Measurements from ENCODE around the gene SLC22A23.
A peak's percentile ranks its signal among the peaks of the same experiment; 100 is the strongest.

SLC22A23 gene

GRCh38 chr6:3424185-3424927 is 32.5 kb downstream of the SLC22A23 start:
- H3K36me3 ChIP-seq (ENCODE audit: control insufficient read depth, insufficient read depth, low read length), result no peaks in the 10 kb centered on the region
- H3K9me3 ChIP-seq (ENCODE audit: control insufficient read depth, insufficient read depth, low read length), result no peaks in the 10 kb centered on the region
- no peaks in the 10 kb centered on the region for H3K27me3 ChIP-seq (ENCODE audit: control insufficient read depth, insufficient read depth, low read length)
- H3K9ac ChIP-seq (ENCODE audit: low read depth, low read length), result no peak overlapping the region
- peaks cover 36% of the 10 kb centered on the region for H3K4me1 ChIP-seq (ENCODE audit: control insufficient read depth, insufficient read depth, low read length)
- no peak overlapping the region for H3K4me3 ChIP-seq (ENCODE audit: low read depth, low read length)

GRCh38 chr6:3423439-3424184 is 33.2 kb downstream of the SLC22A23 start:
- no peak overlapping the region for H3K9ac ChIP-seq (ENCODE audit: low read depth, low read length)
- H3K9me3 ChIP-seq (ENCODE audit: control insufficient read depth, insufficient read depth, low read length), result no peaks in the 10 kb centered on the region
- peaks cover 36% of the 10 kb centered on the region for H3K4me1 ChIP-seq (ENCODE audit: control insufficient read depth, insufficient read depth, low read length)
- no peak overlapping the region for H3K4me3 ChIP-seq (ENCODE audit: low read depth, low read length)
- no peaks in the 10 kb centered on the region for H3K36me3 ChIP-seq (ENCODE audit: control insufficient read depth, insufficient read depth, low read length)
- H3K27me3 ChIP-seq (ENCODE audit: control insufficient read depth, insufficient read depth, low read length), result no peaks in the 10 kb centered on the region

DNA sequence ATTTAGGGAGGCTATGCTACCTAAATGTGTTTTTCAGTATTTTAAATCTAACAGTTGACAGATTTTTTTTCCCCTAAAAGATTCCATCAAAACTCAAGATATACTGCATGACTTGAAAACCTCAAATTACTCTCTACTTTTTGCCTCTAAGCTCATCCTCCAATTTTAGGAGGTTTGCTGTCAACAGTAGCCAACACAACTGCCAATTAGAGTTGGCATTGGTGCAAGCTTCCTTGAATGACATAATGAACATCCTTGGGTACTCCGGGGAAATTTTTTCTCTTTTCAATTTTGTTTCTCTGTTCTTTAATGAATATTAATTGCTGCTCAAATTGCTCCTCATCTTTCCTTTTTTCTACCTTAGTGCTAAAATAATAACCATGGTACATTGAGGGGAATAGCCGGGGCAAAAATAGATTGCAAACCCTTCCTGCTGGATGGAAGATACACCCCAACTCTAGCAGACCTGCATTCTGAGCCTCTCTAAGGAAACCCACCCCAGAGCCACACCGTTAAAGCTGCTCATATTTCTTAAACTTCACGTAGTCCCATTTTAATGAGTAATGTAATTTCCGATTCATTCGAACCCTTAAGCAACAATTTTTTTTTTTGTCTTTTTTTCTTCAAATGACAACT is 34.3 kb downstream of the SLC22A23 start:
- no peaks in the 10 kb centered on the region for H3K9me3 ChIP-seq (ENCODE audit: control insufficient read depth, insufficient read depth, low read length)
- no peak overlapping the region for H3K9ac ChIP-seq (ENCODE audit: low read depth, low read length)
- H3K27me3 ChIP-seq (ENCODE audit: control insufficient read depth, insufficient read depth, low read length), result no peaks in the 10 kb centered on the region
- H3K4me3 ChIP-seq (ENCODE audit: low read depth, low read length), result no peak overlapping the region
- no peaks in the 10 kb centered on the region for H3K36me3 ChIP-seq (ENCODE audit: control insufficient read depth, insufficient read depth, low read length)
- H3K4me1 ChIP-seq (ENCODE audit: control insufficient read depth, insufficient read depth, low read length), result peaks cover 36% of the 10 kb centered on the region

- Histone ChIP-seq H3K9me3 (ENCODE audit: control insufficient read depth, insufficient read depth, low read length) (no peaks in the 10 kb centered on the region), H3K36me3 (ENCODE audit: control insufficient read depth, insufficient read depth, low read length) (no peaks in the 10 kb centered on the region), H3K4me1 (ENCODE audit: control insufficient read depth, insufficient read depth, low read length) (peaks cover 36% of the 10 kb centered on the region), H3K9ac (ENCODE audit: low read depth, low read length) (no peak overlapping the region), H3K27me3 (ENCODE audit: control insufficient read depth, insufficient read depth, low read length) (no peaks in the 10 kb centered on the region), H3K4me3 (ENCODE audit: low read depth, low read length) (no peak overlapping the region)
Observed at GRCh38 chr6:3421791-3422434, 34.9 kb downstream of the SLC22A23 start.

DNA sequence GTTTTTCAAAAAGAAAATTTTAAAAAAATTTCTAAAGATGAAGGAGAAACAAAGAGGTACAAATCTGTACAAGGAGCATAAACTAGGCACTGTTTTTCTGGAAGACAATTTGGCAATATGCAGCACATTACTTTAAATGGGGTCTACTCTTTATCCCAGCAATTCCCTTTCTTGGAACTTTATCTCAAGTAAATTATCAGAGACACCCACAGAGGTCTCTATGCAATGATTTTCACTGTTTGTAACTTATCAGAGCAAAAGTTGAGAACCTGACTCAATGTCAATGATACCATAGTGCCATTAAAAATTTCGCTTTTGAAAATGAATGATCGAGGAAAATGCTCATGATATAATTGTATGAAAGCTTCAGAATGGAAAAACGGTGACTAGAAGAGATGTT is 35.7 kb downstream of the SLC22A23 start:
- no peak overlapping the region for H3K9ac ChIP-seq (ENCODE audit: low read depth, low read length)
- no peaks in the 10 kb centered on the region for H3K36me3 ChIP-seq (ENCODE audit: control insufficient read depth, insufficient read depth, low read length)
- H3K4me1 ChIP-seq (ENCODE audit: control insufficient read depth, insufficient read depth, low read length), result peaks cover 34% of the 10 kb centered on the region
- no peaks in the 10 kb centered on the region for H3K9me3 ChIP-seq (ENCODE audit: control insufficient read depth, insufficient read depth, low read length)
- H3K4me3 ChIP-seq (ENCODE audit: low read depth, low read length), result no peak overlapping the region
- no peaks in the 10 kb centered on the region for H3K27me3 ChIP-seq (ENCODE audit: control insufficient read depth, insufficient read depth, low read length)

DNA sequence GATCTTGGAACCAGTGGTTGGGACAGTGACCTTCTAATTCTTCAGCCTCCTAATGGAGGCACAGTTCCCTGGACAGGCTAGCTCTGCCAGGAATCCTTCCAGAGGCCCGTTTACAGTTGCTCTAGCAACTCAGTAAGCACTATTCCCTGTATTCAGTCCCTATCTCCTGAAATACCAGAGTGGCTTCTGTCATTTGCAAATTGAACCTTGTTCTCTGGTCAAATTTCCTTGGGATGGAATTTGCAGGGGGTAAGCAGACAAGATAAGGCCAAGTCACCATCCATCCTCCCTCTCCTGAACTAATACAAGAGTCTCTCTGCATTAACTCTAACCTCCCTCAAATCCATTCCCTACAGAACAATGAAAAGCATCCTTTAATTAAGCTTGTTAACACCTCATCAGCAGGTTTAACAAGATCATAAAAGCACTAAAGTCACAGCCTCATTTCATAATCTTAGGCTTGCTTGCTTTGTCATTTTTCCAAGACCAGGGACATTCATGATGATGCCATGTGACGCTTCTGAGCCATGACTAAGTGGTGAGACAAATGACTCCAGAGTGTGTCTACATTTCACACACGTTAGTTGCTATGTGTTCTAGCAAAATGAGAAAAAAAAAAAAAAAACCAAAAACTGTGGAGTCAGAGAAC is 37.1 kb downstream of the SLC22A23 start:
- Histone ChIP-seq H3K4me3 (ENCODE audit: low read depth, low read length) (no peak overlapping the region), H3K4me1 (ENCODE audit: control insufficient read depth, insufficient read depth, low read length) (peaks cover 42% of the 10 kb centered on the region), H3K36me3 (ENCODE audit: control insufficient read depth, insufficient read depth, low read length) (no peaks in the 10 kb centered on the region), H3K27me3 (ENCODE audit: control insufficient read depth, insufficient read depth, low read length) (no peaks in the 10 kb centered on the region), H3K9me3 (ENCODE audit: control insufficient read depth, insufficient read depth, low read length) (no peaks in the 10 kb centered on the region), H3K9ac (ENCODE audit: low read depth, low read length) (no peak overlapping the region)

GRCh38 chr6:3418496-3419060 is 38.3 kb downstream of the SLC22A23 start:
- Histone ChIP-seq H3K27me3 (ENCODE audit: control insufficient read depth, insufficient read depth, low read length) (no peaks in the 10 kb centered on the region), H3K4me1 (ENCODE audit: control insufficient read depth, insufficient read depth, low read length) (peaks cover 37% of the 10 kb centered on the region), H3K9me3 (ENCODE audit: control insufficient read depth, insufficient read depth, low read length) (no peaks in the 10 kb centered on the region), H3K4me3 (ENCODE audit: low read depth, low read length) (no peak overlapping the region), H3K9ac (ENCODE audit: low read depth, low read length) (no peak overlapping the region), H3K36me3 (ENCODE audit: control insufficient read depth, insufficient read depth, low read length) (no peaks in the 10 kb centered on the region)

DNA sequence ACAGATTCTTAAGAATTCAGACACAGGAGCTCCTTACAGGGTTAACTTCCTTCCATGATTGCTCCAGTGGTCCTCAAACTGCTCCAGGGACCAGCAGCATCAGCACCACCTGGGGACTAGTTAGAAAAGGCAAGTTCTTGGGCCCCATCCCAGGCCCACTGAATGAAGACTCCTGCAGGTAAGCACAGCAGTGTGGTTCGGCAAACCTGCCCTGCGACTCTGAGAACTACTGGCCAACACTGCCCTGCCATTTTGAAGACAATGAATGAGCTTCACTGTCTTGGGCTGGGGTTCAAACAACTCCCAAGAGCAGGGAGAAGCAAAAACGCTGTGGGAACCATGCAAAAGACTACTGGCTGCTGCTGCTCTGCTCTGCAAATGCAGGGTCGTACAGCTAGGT is 39.4 kb downstream of the SLC22A23 start:
- Histone ChIP-seq H3K4me3 (ENCODE audit: low read depth, low read length) (no peak overlapping the region), H3K4me1 (ENCODE audit: control insufficient read depth, insufficient read depth, low read length) (peaks cover 33% of the 10 kb centered on the region), H3K36me3 (ENCODE audit: control insufficient read depth, insufficient read depth, low read length) (no peaks in the 10 kb centered on the region), H3K9ac (ENCODE audit: low read depth, low read length) (no peak overlapping the region), H3K27me3 (ENCODE audit: control insufficient read depth, insufficient read depth, low read length) (no peaks in the 10 kb centered on the region), H3K9me3 (ENCODE audit: control insufficient read depth, insufficient read depth, low read length) (no peaks in the 10 kb centered on the region)

DNA sequence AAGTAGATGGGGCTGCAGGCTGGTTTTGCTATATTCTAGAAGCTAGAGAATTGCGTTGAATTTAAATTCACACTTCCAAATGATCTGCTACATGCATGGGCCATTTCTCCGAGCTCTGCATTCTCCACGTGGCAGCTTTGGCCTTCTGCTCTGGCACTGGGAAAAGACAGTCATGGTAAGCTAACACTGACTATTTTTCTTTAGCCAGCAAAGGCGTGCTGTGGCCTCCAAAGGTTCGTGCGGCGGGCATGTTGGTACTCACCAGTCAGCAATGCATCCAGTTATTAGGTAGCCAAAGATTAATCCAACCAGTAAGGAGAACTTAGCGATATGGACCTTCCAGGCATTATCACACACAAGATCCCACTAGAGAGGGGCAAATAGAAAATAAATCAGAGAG is 41.4 kb downstream of the SLC22A23 start:
- peaks cover 23% of the 10 kb centered on the region for H3K4me1 ChIP-seq (ENCODE audit: control insufficient read depth, insufficient read depth, low read length)
- no peaks in the 10 kb centered on the region for H3K36me3 ChIP-seq (ENCODE audit: control insufficient read depth, insufficient read depth, low read length)
- no peak overlapping the region for H3K4me3 ChIP-seq (ENCODE audit: low read depth, low read length)
- H3K9ac ChIP-seq (ENCODE audit: low read depth, low read length), result no peak overlapping the region
- no peaks in the 10 kb centered on the region for H3K9me3 ChIP-seq (ENCODE audit: control insufficient read depth, insufficient read depth, low read length)
- H3K27me3 ChIP-seq (ENCODE audit: control insufficient read depth, insufficient read depth, low read length), result no peaks in the 10 kb centered on the region

GRCh38 chr6:3415082-3415453 is 41.8 kb downstream of the SLC22A23 start:
- no peaks in the 10 kb centered on the region for H3K27me3 ChIP-seq (ENCODE audit: control insufficient read depth, insufficient read depth, low read length)
- peak overlapping the region; percentile 3 for H3K4me3 ChIP-seq (ENCODE audit: low read depth, low read length)
- H3K9me3 ChIP-seq (ENCODE audit: control insufficient read depth, insufficient read depth, low read length), result no peaks in the 10 kb centered on the region
- peaks cover 23% of the 10 kb centered on the region for H3K4me1 ChIP-seq (ENCODE audit: control insufficient read depth, insufficient read depth, low read length)
- no peaks in the 10 kb centered on the region for H3K36me3 ChIP-seq (ENCODE audit: control insufficient read depth, insufficient read depth, low read length)
- H3K9ac ChIP-seq (ENCODE audit: low read depth, low read length), result no peak overlapping the region
